MV-4-11 (cell line): Measurements from ENCODE around the gene MGARP.

Source experiments
- DNase-seq: peaks from one replicate; lab custom pipeline; 2025; lab: John Stamatoyannopoulos, UW

MGARP gene

GRCh38 chr4:139243448-139244365, 36.3 kb downstream of the MGARP start:
- no peak for DNase-seq

DNA sequence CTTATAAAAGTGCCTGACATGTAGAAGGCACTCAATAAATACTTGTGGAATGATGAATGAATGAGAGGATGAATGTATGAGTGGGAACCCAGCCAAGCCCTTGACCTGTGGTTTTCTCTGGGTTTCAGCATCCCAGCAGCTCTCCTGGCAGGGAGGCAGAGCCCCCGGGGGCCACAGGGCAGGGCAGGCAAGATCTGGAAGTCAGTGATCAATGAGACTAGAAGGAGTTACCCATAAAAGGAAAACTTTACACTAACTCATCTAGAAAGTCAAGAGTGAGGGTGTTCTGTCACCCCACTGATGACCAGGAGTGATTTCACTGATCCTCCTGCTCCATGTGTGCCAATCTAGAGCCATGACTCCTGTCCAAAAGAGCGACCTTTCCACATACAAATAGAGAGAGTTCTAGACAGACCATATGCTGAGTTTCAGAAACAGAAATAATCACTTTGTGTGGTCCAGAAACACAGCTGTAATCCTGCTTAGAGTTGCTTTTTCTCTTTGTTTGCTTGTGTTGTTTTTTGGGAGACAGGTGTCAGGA, 37.4 kb downstream of the MGARP start:
- DNase-seq: no peak

DNA sequence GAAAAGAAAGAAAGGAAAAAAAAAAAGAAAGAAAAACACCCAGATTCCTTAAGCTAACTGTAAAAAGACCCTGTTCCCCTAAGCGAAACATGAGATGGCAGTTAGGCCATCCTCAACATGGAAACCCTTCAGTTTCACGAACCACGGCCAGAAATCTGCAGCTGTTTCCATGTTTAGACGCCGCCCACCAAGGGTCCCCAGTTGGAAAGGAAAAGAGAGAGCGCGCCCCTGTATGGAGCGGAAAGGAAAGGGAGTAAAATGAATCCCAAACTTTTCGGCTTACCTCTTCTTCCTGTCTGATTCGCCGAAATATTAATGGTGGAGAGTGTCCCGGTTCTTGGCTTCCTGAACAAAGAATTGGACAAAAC, 38.3 kb downstream of the MGARP start:
- no peak for DNase-seq

- DNase-seq: no peak
Measured at GRCh38 chr4:139241086-139241783, 38.8 kb downstream of the MGARP start.

GRCh38 chr4:139239127-139239772, 40.8 kb downstream of the MGARP start:
- no peak for DNase-seq

DNA sequence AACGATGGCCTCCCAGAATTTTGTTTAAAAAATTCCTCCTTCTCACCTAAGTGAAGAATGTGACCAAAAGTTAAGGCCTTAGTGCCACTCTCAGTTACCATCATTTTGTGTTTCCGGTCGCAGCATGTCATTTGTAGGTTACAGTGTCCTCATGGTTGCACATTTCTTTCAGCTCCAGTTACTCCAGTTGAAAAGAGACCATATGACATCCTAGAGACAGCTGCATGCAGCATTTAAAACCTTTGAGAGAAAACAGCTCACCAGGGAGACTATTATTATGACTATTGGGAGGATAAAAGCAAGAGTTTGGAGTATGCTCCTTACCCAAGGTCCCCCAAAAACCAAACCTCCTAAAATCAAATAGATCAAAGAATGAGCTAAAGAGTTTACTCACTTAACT, 45.8 kb downstream of the MGARP start:
- no peak for DNase-seq

DNA sequence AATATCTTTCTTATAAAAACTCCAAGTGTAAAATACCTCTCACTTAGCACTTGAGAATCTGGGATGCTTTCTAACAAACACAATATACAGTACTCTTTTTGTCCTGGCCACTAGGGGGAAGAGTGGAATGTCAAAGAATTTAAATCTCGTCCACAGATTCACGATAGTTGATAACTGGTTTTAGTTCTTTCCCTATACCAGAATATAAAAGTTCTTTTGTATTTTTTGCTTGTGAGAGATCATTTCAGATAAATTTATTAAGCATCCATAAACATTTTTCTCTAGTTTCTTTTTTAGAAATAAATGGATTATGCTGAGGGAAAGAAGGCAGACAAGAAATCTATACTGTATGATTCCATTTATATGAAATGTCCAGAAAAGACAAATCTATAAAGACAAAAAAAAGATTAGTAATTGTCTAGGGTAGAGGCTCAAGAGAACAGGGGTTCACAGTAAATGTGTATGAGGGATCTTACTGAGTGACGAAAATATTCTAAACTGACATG, 50.4 kb downstream of the MGARP start:
- DNase-seq: peak; percentile 44

- DNase-seq: no peak
Measured at GRCh38 chr4:139227729-139228404, 52.2 kb downstream of the MGARP start.

DNA sequence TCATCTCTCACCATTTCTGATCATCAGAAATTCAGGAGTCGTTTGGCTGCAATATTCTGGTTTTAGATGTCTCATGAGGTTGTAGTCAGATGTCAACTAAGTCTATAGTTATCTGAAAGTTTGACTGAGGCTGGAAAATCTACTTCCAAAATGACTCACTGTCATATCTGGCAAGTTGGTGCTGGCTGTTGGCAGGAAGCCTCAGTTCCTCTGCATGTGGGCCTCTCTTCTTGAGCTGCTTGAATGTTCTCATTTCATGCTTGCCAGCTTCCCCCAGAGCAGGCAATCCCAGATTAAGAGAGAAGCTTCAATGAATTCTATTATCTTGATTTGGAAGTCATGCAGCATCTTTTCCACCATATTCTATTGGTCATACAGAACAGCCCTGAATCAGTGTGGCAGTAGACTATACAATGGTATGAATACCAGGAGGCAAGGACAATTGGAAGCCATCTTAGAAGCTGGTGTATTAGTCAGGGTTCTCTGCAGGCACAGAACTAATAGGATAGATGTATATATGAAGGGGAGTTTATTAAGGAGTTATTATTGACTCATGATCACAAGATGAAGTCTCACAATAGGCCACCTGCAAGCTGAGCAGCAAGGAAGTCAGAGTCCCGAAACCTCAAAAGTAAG, 56.2 kb downstream of the MGARP start:
- DNase-seq: peak; percentile 36

- DNase-seq: no peak
Measured at GRCh38 chr4:139222215-139222614, 57.8 kb downstream of the MGARP start.

DNA sequence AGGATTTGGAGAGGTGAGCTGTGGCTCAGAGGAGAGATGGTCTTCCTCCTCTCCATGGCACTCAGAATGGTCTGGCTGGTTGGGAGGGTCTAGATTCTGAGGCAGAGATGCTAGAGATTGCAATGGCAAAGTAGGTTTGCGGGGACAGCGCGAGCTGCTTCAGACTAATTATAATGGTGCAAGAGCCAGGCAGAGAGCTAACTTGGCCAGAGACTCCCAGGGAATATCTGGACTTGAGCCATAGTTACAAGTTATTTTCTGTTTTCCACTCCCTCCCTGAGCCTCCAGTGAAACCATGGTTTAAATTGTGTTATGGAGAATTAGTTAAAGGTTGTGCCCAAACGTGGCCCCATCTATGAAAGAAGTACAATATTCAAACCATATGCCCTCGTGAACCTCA, 58.3 kb downstream of the MGARP start:
- DNase-seq: no peak

GRCh38 chr4:139219450-139220055, 60.5 kb downstream of the MGARP start:
- DNase-seq: no peak
